AG09309 (cell line): ENCODE data around the gene ARFGAP2.

Experiments used
- DNase-seq: peaks from one replicate; pipeline ENCODE4 v3.0.0-alpha.2; 2010; ENCODE audit warnings: low read depth
- H3K4me3 ChIP-seq: 2 replicates; pipeline ENCODE4 v1.5.1; 2011; ENCODE audit warnings: mild to moderate bottlenecking, low read depth, low read length, moderate library complexity; ENCODE audit not compliant: control insufficient read depth
- CTCF ChIP-seq: IDR thresholded peaks from 2 replicates; pipeline ENCODE4 v1.5.1; 2011; ENCODE audit warnings: mild to moderate bottlenecking, low read depth, low read length, inconsistent platforms; ENCODE audit not compliant: insufficient read depth, control insufficient read depth; ENCODE audit errors: missing control alignments

Gene ARFGAP2

GRCh38 chr11:47186700-47187695 is 10.3 kb upstream of the ARFGAP2 start:
- peak overlapping the region; percentile 79 for H3K4me3 ChIP-seq
- TF ChIP-seq CTCF = no peak
- DNase-seq = no peak

GRCh38 chr11:47186076-47186699 is 9.5 kb upstream of the ARFGAP2 start, which contains the start of gene PACSIN3:
Gene PACSIN3, minus strand, starts transcription at chr11:47186434. Its CDS starts 3,707 bp downstream, at chr11:47182727.
- no peak for TF ChIP-seq CTCF
- DNase-seq = no peak
- H3K4me3 ChIP-seq = peak within 1 kb of the TSS; percentile 79

GRCh38 chr11:47185305-47186075 is 8.8 kb upstream of the ARFGAP2 start:
- peak overlapping the region; percentile 79 for H3K4me3 ChIP-seq
- no peak for TF ChIP-seq CTCF
- no peak for DNase-seq

- H3K4me3 ChIP-seq = peak overlapping the region; percentile 79
- TF ChIP-seq CTCF = no peak
- DNase-seq = no peak
Observed at GRCh38 chr11:47184711-47185304, 8.1 kb upstream of the ARFGAP2 start.

GRCh38 chr11:47183969-47184368 is 7.3 kb upstream of the ARFGAP2 start:
- TF ChIP-seq CTCF = no peak

More at GRCh38 chr11:47183969-47184368, 7.3 kb upstream of the ARFGAP2 start:
- no peak overlapping the region for H3K4me3 ChIP-seq
- no peak for DNase-seq
